Type B pancreatic cell (in vitro differentiated cells): ENCODE results near the gene DPP10. TPM values are rescaled to one million over a fixed set of nuclear protein-coding genes. Genes with fewer than 3 reads are reported as not detected.
"Not testable (repeated sequence)": the region's sequence is repeated elsewhere in the genome, so short reads cannot be mapped to it uniquely, and the experiment has no call there.

Experiments
- DNase-seq: peaks from one replicate; pipeline ENCODE4 v3.0.0; 2021; ENCODE audit warnings: mixed read lengths; ENCODE audit not compliant: unreplicated experiment; ENCODE audit errors: extremely low spot score
- H3K27ac Mint-ChIP-seq: 2 replicates; pipeline ENCODE4 v1.8.0; 2021; ENCODE audit warnings: mild to moderate bottlenecking, mixed read lengths
- H3K27me3 Mint-ChIP-seq: 2 replicates; pipeline ENCODE4 v1.8.0; 2021; ENCODE audit warnings: mixed read lengths
- H3K36me3 Mint-ChIP-seq: 2 replicates; pipeline ENCODE4 v1.8.0; 2021; ENCODE audit warnings: mixed read lengths
- H3K4me1 Mint-ChIP-seq: one replicate; pipeline ENCODE4 v1.8.0; 2021; ENCODE audit warnings: mixed read lengths; ENCODE audit not compliant: unreplicated experiment
- H3K4me3 Mint-ChIP-seq: 2 replicates; pipeline ENCODE4 v1.8.0; 2021; ENCODE audit warnings: mild to moderate bottlenecking, mixed read lengths
- H3K9me3 Mint-ChIP-seq: 2 replicates; pipeline ENCODE4 v1.8.0; 2021; ENCODE audit warnings: mixed read lengths
- CTCF ChIP-seq: fragments of 200-600 bp; sonication (generic); conservative IDR thresholded peaks from 2 replicates; pipeline ENCODE4 v1.5.0; 2021; ENCODE audit warnings: antibody characterized with exemption, mild to moderate bottlenecking
- long read RNA-seq: library from polyadenylated mRNA; unstranded; transcript quantifications from one replicate; pipeline ENCODE4 v2.0.0, GENCODE V29; 2020
- total RNA-seq: library from RNA; stranded (reverse); gene quantifications from 2 replicates; pipeline ENCODE4 v1.2.1, GENCODE V29; 2021; ENCODE audit warnings: low replicate concordance

The DPP10 gene
- 8.8 and 9.9 TPM in 2 replicates for total RNA-seq
- long read RNA-seq, partial matches to known transcripts = 5 of 18 reads
- long read RNA-seq, other reads (novel, unspliced or antisense) = 9 of 18 reads

GRCh38 chr2:114442510-114442909 lies at the start of gene DPP10:
DPP10 (plus strand) TSS chr2:114442641.
- no peak for DNase-seq
- peaks cover 6% of the 10 kb centered on the region for H3K27me3 Mint-ChIP-seq
- no peaks in the 10 kb centered on the region for H3K4me1 Mint-ChIP-seq
- no peaks in the 10 kb centered on the region for H3K9me3 Mint-ChIP-seq
- no peak within 1 kb of the TSS for H3K27ac Mint-ChIP-seq
- H3K4me3 Mint-ChIP-seq = no peak within 1 kb of the TSS
- no peak for TF ChIP-seq CTCF
- no peaks in the 10 kb centered on the region for H3K36me3 Mint-ChIP-seq

- H3K9me3 Mint-ChIP-seq = no peaks in the 10 kb centered on the region
Observed at GRCh38 chr2:114400890-114401289, 41.6 kb upstream of the DPP10 start.

GRCh38 chr2:114405247-114406116 lies 37.0 kb upstream of the DPP10 start:
- Mint-ChIP-seq H3K9me3 (no peaks in the 10 kb centered on the region), H3K36me3 (no peaks in the 10 kb centered on the region), H3K4me3 (no peak overlapping the region), H3K27me3 (no peaks in the 10 kb centered on the region), H3K27ac (no peak overlapping the region), H3K4me1 (no peaks in the 10 kb centered on the region)
- no peak for DNase-seq
- TF ChIP-seq CTCF = no peak

More at GRCh38 chr2:114400890-114401289, 41.6 kb upstream of the DPP10 start:
- H3K27ac Mint-ChIP-seq = no peak overlapping the region
- H3K27me3 Mint-ChIP-seq = no peaks in the 10 kb centered on the region
- no peak for TF ChIP-seq CTCF
- H3K4me1 Mint-ChIP-seq = no peaks in the 10 kb centered on the region
- no peaks in the 10 kb centered on the region for H3K36me3 Mint-ChIP-seq
- no peak overlapping the region for H3K4me3 Mint-ChIP-seq
- no peak for DNase-seq

- Mint-ChIP-seq H3K27me3 (no peaks in the 10 kb centered on the region), H3K4me3 (no peak overlapping the region), H3K4me1 (no peaks in the 10 kb centered on the region), H3K9me3 (no peaks in the 10 kb centered on the region), H3K36me3 (no peaks in the 10 kb centered on the region), H3K27ac (no peak overlapping the region)
- DNase-seq = no peak
- TF ChIP-seq CTCF = no peak
Observed at GRCh38 chr2:114406347-114406746, 36.1 kb upstream of the DPP10 start.

GRCh38 chr2:114407353-114407752 lies 35.1 kb upstream of the DPP10 start:
- not testable (repeated sequence) for H3K36me3 Mint-ChIP-seq, H3K4me3 Mint-ChIP-seq, H3K9me3 Mint-ChIP-seq, H3K27ac Mint-ChIP-seq, H3K4me1 Mint-ChIP-seq, H3K27me3 Mint-ChIP-seq, DNase-seq

- TF ChIP-seq CTCF = no peak
- Mint-ChIP-seq H3K27me3 (no peaks in the 10 kb centered on the region), H3K36me3 (no peaks in the 10 kb centered on the region), H3K4me3 (no peak overlapping the region), H3K27ac (no peak overlapping the region), H3K9me3 (peaks cover 3% of the 10 kb centered on the region), H3K4me1 (no peaks in the 10 kb centered on the region)
- no peak for DNase-seq
Observed at GRCh38 chr2:114421781-114422180, 20.7 kb upstream of the DPP10 start.
